Endothelial cell of umbilical vein (primary cell): Measurements from ENCODE around the gene SLC35F3. TPM values are rescaled to one million over a fixed set of nuclear protein-coding genes. Genes with fewer than 3 reads are reported as not detected.

Experiments used
- BruUV-seq: library from RNA; stranded (reverse); fragments of 400-500 nt; replicated peaks from 2 replicates; lab custom pipeline; 2021; lab: Mats Ljungman, UMichigan
- CTCF ChIA-PET: fragments of 300-600, 350-600 bp; sonication (Branson Sonifier 250); formaldehyde crosslinking; loops from one replicate; lab custom pipeline; 2021; ENCODE audit warnings: antibody characterized with exemption, inconsistent platforms; lab: Charles Lee
- POLR2A ChIA-PET: fragments of 300-600, 350-600 bp; sonication (Branson Sonifier 250); formaldehyde crosslinking; loops from one replicate; lab custom pipeline; 2021; ENCODE audit warnings: antibody characterized with exemption, inconsistent platforms; lab: Charles Lee
- DNase-seq: peaks from one replicate; pipeline ENCODE4 v3.0.0-alpha.2; 2011; ENCODE audit warnings: low read depth, low spot score
- FAIRE-seq: peaks from 2 replicates; lab custom pipeline; 2011; peaks lifted over from hg19 to GRCh38; lab: Jason Lieb, UNC
- H2AFZ ChIP-seq: 2 replicates; pipeline ENCODE4 v1.6.0; 2012; ENCODE audit warnings: low read depth, low read length, control low read depth, inconsistent platforms
- H3K27ac ChIP-seq: 2 replicates; pipeline ENCODE4 v1.5.1; 2011; ENCODE audit warnings: low read depth, mild to moderate bottlenecking, control low read depth, low read length, moderate library complexity; ENCODE audit not compliant: insufficient read depth
- H3K27me3 ChIP-seq, 2 experiments: 2 replicates each; pipeline versions ENCODE4 v1.6.0 to v1.6.1; 2011; ENCODE audit warnings: low read length in 2 of 2, mixed read lengths in 1 of 2; ENCODE audit not compliant: control insufficient read depth in 2 of 2, insufficient read depth in 2 of 2
- H3K36me3 ChIP-seq, 2 experiments: 2 replicates in 1 of 2; 3 replicates in 1 of 2; pipeline ENCODE4 v1.5.1; 2011; ENCODE audit warnings: low read length in 2 of 2, mild to moderate bottlenecking in 1 of 2, moderate library complexity in 1 of 2; ENCODE audit not compliant: control insufficient read depth in 2 of 2, insufficient read depth in 2 of 2; ENCODE audit errors: extremely low read depth in 1 of 2
- H3K4me1 ChIP-seq: 3 replicates; pipeline ENCODE4 v1.5.1; 2011; ENCODE audit warnings: mild to moderate bottlenecking, low read length; ENCODE audit not compliant: control insufficient read depth, insufficient read depth; ENCODE audit errors: extremely low read depth
- H3K4me2 ChIP-seq: 2 replicates; pipeline ENCODE4 v1.6.1; 2011; ENCODE audit warnings: low read length, control low read depth, mixed read lengths; ENCODE audit not compliant: insufficient read depth
- H3K4me3 ChIP-seq, 3 experiments: fragments of 200-600 bp in 1 of 3; sonication (generic), shearing (Covaris generic) in 1 of 3; replicated peaks in 1 of 3; 2 replicates each; pipeline ENCODE4 v1.5.1; 2011 to 2016; ENCODE audit warnings: control low read depth in 3 of 3, low read length in 3 of 3, mild to moderate bottlenecking in 2 of 3, inconsistent platforms in 1 of 3, low read depth in 1 of 3, moderate library complexity in 1 of 3; ENCODE audit not compliant: insufficient read depth in 1 of 3
- H3K79me2 ChIP-seq: 2 replicates; pipeline ENCODE4 v1.6.0; 2012; ENCODE audit warnings: low read length, inconsistent platforms; ENCODE audit not compliant: control insufficient read depth, insufficient read depth
- H3K9ac ChIP-seq: replicated peaks from 2 replicates; pipeline ENCODE3; 2011; ENCODE audit warnings: low read length, control low read depth; ENCODE audit not compliant: insufficient read depth; ENCODE audit errors: extremely low read depth
- H3K9me1 ChIP-seq: replicated peaks from 3 replicates; pipeline ENCODE4 v1.6.0; 2011; ENCODE audit warnings: mild to moderate bottlenecking, low read length; ENCODE audit not compliant: control insufficient read depth, insufficient read depth; ENCODE audit errors: extremely low read depth
- H3K9me3 ChIP-seq: replicated peaks from 2 replicates; pipeline ENCODE4 v1.5.1; 2012; ENCODE audit warnings: low read length, inconsistent platforms; ENCODE audit not compliant: control insufficient read depth, insufficient read depth
- H4K20me1 ChIP-seq: replicated peaks from 2 replicates; pipeline ENCODE3; 2011; ENCODE audit warnings: mild to moderate bottlenecking, low read length; ENCODE audit not compliant: control insufficient read depth, insufficient read depth; ENCODE audit errors: extremely low read depth
- EZH2 ChIP-seq: IDR thresholded peaks from 2 replicates; pipeline ENCODE4 v1.6.1; 2012; ENCODE audit warnings: borderline replicate concordance, low read depth, mild to moderate bottlenecking, moderate library complexity, low read length, inconsistent platforms; ENCODE audit not compliant: severe bottlenecking
- FOS ChIP-seq: IDR thresholded peaks from 2 replicates; pipeline ENCODE4 v1.6.1; 2011; ENCODE audit warnings: mild to moderate bottlenecking, low read length, moderate library complexity, borderline replicate concordance; ENCODE audit not compliant: insufficient read depth
- GATA2 ChIP-seq: IDR thresholded peaks from 2 replicates; pipeline ENCODE4 v1.7.0; 2011; ENCODE audit warnings: low read depth, mild to moderate bottlenecking, moderate library complexity, mixed read lengths, low read length; ENCODE audit not compliant: insufficient read length, insufficient read depth
- JUN ChIP-seq: IDR thresholded peaks from 2 replicates; pipeline ENCODE4 v1.6.1; 2011; ENCODE audit warnings: borderline replicate concordance, low read depth; ENCODE audit not compliant: insufficient read length, insufficient read depth
- MAX ChIP-seq: IDR thresholded peaks from 2 replicates; pipeline ENCODE4 v1.6.1; 2011; ENCODE audit not compliant: insufficient read depth, insufficient read length
- MYC ChIP-seq: IDR thresholded peaks from one replicate; pipeline ENCODE4 v1.6.1; 2011; ENCODE audit warnings: mild to moderate bottlenecking, low read depth, low read length
- POLR2A ChIP-seq: IDR thresholded peaks from 2 replicates; pipeline ENCODE4 v1.6.1; 2012; ENCODE audit warnings: low read depth, mild to moderate bottlenecking, control low read depth, low read length
- POLR2AphosphoS5 ChIP-seq: IDR thresholded peaks from 2 replicates; pipeline ENCODE4 v1.6.1; 2012; ENCODE audit warnings: low read depth, mild to moderate bottlenecking, control low read depth, low read length, moderate library complexity; ENCODE audit not compliant: insufficient read depth
- dilution Hi-C: fragments of 300-500 bp; cut with MboI; formaldehyde crosslinking; loops from one replicate; pipeline ENCODE4 v1.15.0; 2019; ENCODE audit warnings: low sequenced_read_pairs; ENCODE audit not compliant: extremely low pct_ligation_motif_present
- intact Hi-C: fragments of 100-400 bp; cut with micrococcal nuclease; formaldehyde crosslinking; loops from one replicate; pipeline ENCODE4 v1.10.0; 2022
- polyA plus RNA-seq, 4 experiments: library from polyadenylated mRNA; depleted of rRNA in 3 of 4; stranded (reverse) in 3 of 4; unstranded in 1 of 4; fragments of >200 nt; gene quantifications; 2 replicates each; pipeline versions ENCODE4 v1.2.1 to v1.2.3, GENCODE V29; 2011 to 2012; ENCODE audit warnings: missing spikeins in 1 of 4
- total RNA-seq: library from RNA; stranded (reverse); gene quantifications from 2 replicates; pipeline ENCODE4 v1.2.3, GENCODE V29; 2021
- TF ChIP-seq, protein P1 (sequence below), 2 donors: IDR thresholded peaks; 1 replicate in 1 of 2; 2 replicates in 1 of 2; pipeline ENCODE4 v1.5.1; 2011; ENCODE audit warnings: low read length in 2 of 2, mild to moderate bottlenecking in 2 of 2, moderate library complexity in 2 of 2, control low read depth in 1 of 2, inconsistent platforms in 1 of 2, low read depth in 1 of 2; ENCODE audit not compliant: insufficient read depth in 1 of 2; ENCODE audit errors: extremely low read depth in 1 of 2

The SLC35F3 gene
- total and polyA plus RNA-seq, 2 donors (not counting 3 experiments of a cell fraction or from before 2014, with no cell fraction given): not detected

DNA sequence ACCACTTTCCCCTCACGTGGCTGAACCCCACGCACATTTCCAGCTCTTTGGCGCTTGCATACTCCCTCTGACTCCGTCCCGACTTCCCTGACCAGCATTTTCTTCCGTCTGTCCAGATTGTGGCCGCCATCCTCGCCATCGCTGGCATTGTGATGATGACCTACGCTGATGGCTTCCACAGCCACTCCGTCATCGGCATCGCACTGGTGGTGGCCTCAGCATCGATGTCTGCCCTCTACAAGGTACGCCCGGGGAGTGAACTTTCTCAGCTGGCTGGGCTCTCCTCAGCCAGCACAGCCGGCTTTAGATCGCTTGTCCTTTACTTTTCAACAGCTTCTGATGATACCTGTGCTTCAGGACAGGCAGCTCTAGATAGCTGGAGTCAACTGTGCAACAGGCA, 412.0 kb downstream of the SLC35F3 start:
- H4K20me1 ChIP-seq: no peaks in the 10 kb centered on the region
- no TSS peak for BruUV-seq
- no peak for TF ChIP-seq MYC
- TF ChIP-seq FOS: no peak
- TF ChIP-seq, protein P1, sequence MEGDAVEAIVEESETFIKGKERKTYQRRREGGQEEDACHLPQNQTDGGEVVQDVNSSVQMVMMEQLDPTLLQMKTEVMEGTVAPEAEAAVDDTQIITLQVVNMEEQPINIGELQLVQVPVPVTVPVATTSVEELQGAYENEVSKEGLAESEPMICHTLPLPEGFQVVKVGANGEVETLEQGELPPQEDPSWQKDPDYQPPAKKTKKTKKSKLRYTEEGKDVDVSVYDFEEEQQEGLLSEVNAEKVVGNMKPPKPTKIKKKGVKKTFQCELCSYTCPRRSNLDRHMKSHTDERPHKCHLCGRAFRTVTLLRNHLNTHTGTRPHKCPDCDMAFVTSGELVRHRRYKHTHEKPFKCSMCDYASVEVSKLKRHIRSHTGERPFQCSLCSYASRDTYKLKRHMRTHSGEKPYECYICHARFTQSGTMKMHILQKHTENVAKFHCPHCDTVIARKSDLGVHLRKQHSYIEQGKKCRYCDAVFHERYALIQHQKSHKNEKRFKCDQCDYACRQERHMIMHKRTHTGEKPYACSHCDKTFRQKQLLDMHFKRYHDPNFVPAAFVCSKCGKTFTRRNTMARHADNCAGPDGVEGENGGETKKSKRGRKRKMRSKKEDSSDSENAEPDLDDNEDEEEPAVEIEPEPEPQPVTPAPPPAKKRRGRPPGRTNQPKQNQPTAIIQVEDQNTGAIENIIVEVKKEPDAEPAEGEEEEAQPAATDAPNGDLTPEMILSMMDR (IDR thresholded peaks at IDR 0.05; ENCODE audit: extremely low read depth in 1 of 2, insufficient read depth in 1 of 2, low read depth in 1 of 2, low read length in 2 of 2): no peak
- no peak for TF ChIP-seq GATA2
- TF ChIP-seq EZH2: no peak
- no peak for TF ChIP-seq POLR2AphosphoS5
- TF ChIP-seq MAX: no peak
- no peak for TF ChIP-seq JUN
- no peak for TF ChIP-seq POLR2A
- intact Hi-C loops (loop anchor here (10.0 kb wide), 1 partner anchor 1012 kb away; no protein-coding TSS in a partner anchor), dilution Hi-C loops (no loop called here)
- H3K79me2 ChIP-seq: no peaks in the 10 kb centered on the region
- ChIA-PET POLR2A (no interaction called here), CTCF (interaction anchor here (2.3 kb wide), 1 partner anchor 10 kb away, joined by 9 read pairs; no protein-coding TSS in a partner anchor)
- no peak for DNase-seq
- peaks cover 0 to under 1% of the 10 kb centered on the region in 2 experiments for H3K27me3 ChIP-seq
- no peak overlapping the region for H3K27ac ChIP-seq
- no peak overlapping the region for H3K4me2 ChIP-seq
- no peak overlapping the region for H2AFZ ChIP-seq
- H3K4me1 ChIP-seq: peaks cover 12% of the 10 kb centered on the region
- no peaks in the 10 kb centered on the region for H3K9me3 ChIP-seq
- no peak overlapping the region for H3K4me3 ChIP-seq
- no peak for FAIRE-seq
- H3K36me3 ChIP-seq: no peaks in the 10 kb centered on the region
- H3K9me1 ChIP-seq: no peaks in the 10 kb centered on the region
- H3K9ac ChIP-seq: no peak overlapping the region
